Activated T-helper 2 cell treated with anti-CD3 and anti-CD28 coated beads, Interferon-gamma antibody, Interleukin-2, Interleukin-4, amounts not matched to agents 10 μg/mL and 5 μg/mL and 100 μg/mL, durations not matched to agents 14 hours and 24 hours and 36 hours (primary cell): Measurements from ENCODE around the gene ARHGEF35. TPM values are rescaled to one million over a fixed set of nuclear protein-coding genes. Genes with fewer than 3 reads are reported as not detected.
"Not testable (repeated sequence)": the region's sequence is repeated elsewhere in the genome, so short reads cannot be mapped to it uniquely, and the experiment has no call there.

Experiments
- DNase-seq: peaks from one replicate; pipeline ENCODE4 v3.0.0; 2021; ENCODE audit warnings: low spot score
- H3K27ac Mint-ChIP-seq: one replicate; pipeline ENCODE4 v1.8.0; 2021; ENCODE audit warnings: mixed read lengths
- H3K27me3 Mint-ChIP-seq: one replicate; pipeline ENCODE4 v1.8.0; 2021; ENCODE audit warnings: low read depth, mixed read lengths
- H3K36me3 Mint-ChIP-seq: one replicate; pipeline ENCODE4 v1.8.0; 2021; ENCODE audit warnings: low read depth, mixed read lengths
- H3K4me1 Mint-ChIP-seq: one replicate; pipeline ENCODE4 v1.8.0; 2021; ENCODE audit warnings: low read depth, mixed read lengths
- H3K4me3 Mint-ChIP-seq: one replicate; pipeline ENCODE4 v1.8.0; 2021; ENCODE audit warnings: low read depth, mild to moderate bottlenecking, moderate library complexity, mixed read lengths
- H3K9me3 Mint-ChIP-seq: one replicate; pipeline ENCODE4 v1.8.0; 2021; ENCODE audit warnings: mixed read lengths
- intact Hi-C: fragments of 100-400 bp; cut with micrococcal nuclease; formaldehyde crosslinking; loops from one replicate; pipeline ENCODE4 v1.15.1; 2023
- total RNA-seq: library from RNA; stranded (reverse); gene quantifications from 2 replicates; pipeline ENCODE4 v1.2.3, GENCODE V29; 2022

The ARHGEF35 gene
- total RNA-seq, 1 donor from 2014 or later, result 3.6 TPM

GRCh38 chr7:144205306-144205705 lies 9.7 kb upstream of the ARHGEF35 start:
- not testable (repeated sequence) for H3K9me3 Mint-ChIP-seq, H3K4me3 Mint-ChIP-seq

GRCh38 chr7:144203086-144203485 lies 7.5 kb upstream of the ARHGEF35 start:
- H3K4me1 Mint-ChIP-seq, result not testable (repeated sequence)

More at GRCh38 chr7:144205306-144205705, 9.7 kb upstream of the ARHGEF35 start:
- H3K27ac Mint-ChIP-seq, intact Hi-C loops, DNase-seq, H3K36me3 Mint-ChIP-seq, H3K27me3 Mint-ChIP-seq, H3K4me1 Mint-ChIP-seq: not testable (repeated sequence)

GRCh38 chr7:144201978-144202377 lies 6.3 kb upstream of the ARHGEF35 start:
- H3K4me3 Mint-ChIP-seq, H3K27ac Mint-ChIP-seq, H3K4me1 Mint-ChIP-seq, H3K36me3 Mint-ChIP-seq, H3K9me3 Mint-ChIP-seq, intact Hi-C loops, H3K27me3 Mint-ChIP-seq, DNase-seq: not testable (repeated sequence)

More at GRCh38 chr7:144203086-144203485, 7.5 kb upstream of the ARHGEF35 start:
- H3K4me3 Mint-ChIP-seq, DNase-seq, intact Hi-C loops, H3K27ac Mint-ChIP-seq, H3K36me3 Mint-ChIP-seq, H3K9me3 Mint-ChIP-seq, H3K27me3 Mint-ChIP-seq: not testable (repeated sequence)

- H3K27ac Mint-ChIP-seq, H3K27me3 Mint-ChIP-seq, H3K36me3 Mint-ChIP-seq, H3K4me1 Mint-ChIP-seq, DNase-seq, H3K4me3 Mint-ChIP-seq, H3K9me3 Mint-ChIP-seq, intact Hi-C loops: not testable (repeated sequence)
Measured at GRCh38 chr7:144198934-144199333, 3.3 kb upstream of the ARHGEF35 start.

- H3K27ac Mint-ChIP-seq, H3K9me3 Mint-ChIP-seq, H3K4me3 Mint-ChIP-seq, H3K4me1 Mint-ChIP-seq, DNase-seq, H3K27me3 Mint-ChIP-seq, intact Hi-C loops, H3K36me3 Mint-ChIP-seq: not testable (repeated sequence)
Measured at GRCh38 chr7:144194453-144194852, 1.2 kb downstream of the ARHGEF35 start.

GRCh38 chr7:144193782-144194181 lies 1.9 kb downstream of the ARHGEF35 start:
- H3K36me3 Mint-ChIP-seq, H3K4me3 Mint-ChIP-seq, H3K9me3 Mint-ChIP-seq, H3K27ac Mint-ChIP-seq, intact Hi-C loops, DNase-seq, H3K27me3 Mint-ChIP-seq, H3K4me1 Mint-ChIP-seq: not testable (repeated sequence)

- intact Hi-C loops, result not testable (repeated sequence)
Measured at GRCh38 chr7:144188578-144189171, 7.0 kb downstream of the ARHGEF35 start.

GRCh38 chr7:144187848-144188247 lies 7.8 kb downstream of the ARHGEF35 start:
- H3K36me3 Mint-ChIP-seq, H3K9me3 Mint-ChIP-seq, DNase-seq, H3K4me1 Mint-ChIP-seq, intact Hi-C loops, H3K27me3 Mint-ChIP-seq, H3K4me3 Mint-ChIP-seq, H3K27ac Mint-ChIP-seq: not testable (repeated sequence)

More at GRCh38 chr7:144188578-144189171, 7.0 kb downstream of the ARHGEF35 start:
- H3K36me3 Mint-ChIP-seq, H3K27me3 Mint-ChIP-seq, H3K9me3 Mint-ChIP-seq, DNase-seq, H3K4me3 Mint-ChIP-seq, H3K27ac Mint-ChIP-seq, H3K4me1 Mint-ChIP-seq: not testable (repeated sequence)

GRCh38 chr7:144183166-144183565 lies 12.5 kb downstream of the ARHGEF35 start, which contains the start of gene CTAGE4:
Gene CTAGE4 (plus strand): TSS chr7:144183466. CDS start chr7:144183504, 38 bp downstream.
- H3K27me3 Mint-ChIP-seq, intact Hi-C loops, H3K4me3 Mint-ChIP-seq: not testable (repeated sequence)

GRCh38 chr7:144179165-144179479 lies 16.5 kb downstream of the ARHGEF35 start:
- H3K27ac Mint-ChIP-seq, H3K4me3 Mint-ChIP-seq, H3K27me3 Mint-ChIP-seq, intact Hi-C loops, H3K36me3 Mint-ChIP-seq, H3K4me1 Mint-ChIP-seq, H3K9me3 Mint-ChIP-seq, DNase-seq: not testable (repeated sequence)

More at GRCh38 chr7:144183166-144183565, 12.5 kb downstream of the ARHGEF35 start, which contains the start of gene CTAGE4:
- not testable (repeated sequence) for H3K4me1 Mint-ChIP-seq, DNase-seq, H3K9me3 Mint-ChIP-seq, H3K36me3 Mint-ChIP-seq, H3K27ac Mint-ChIP-seq

GRCh38 chr7:144178380-144179164 lies 17.1 kb downstream of the ARHGEF35 start:
- H3K36me3 Mint-ChIP-seq, H3K27me3 Mint-ChIP-seq, H3K27ac Mint-ChIP-seq, intact Hi-C loops, DNase-seq, H3K4me3 Mint-ChIP-seq, H3K4me1 Mint-ChIP-seq, H3K9me3 Mint-ChIP-seq: not testable (repeated sequence)

GRCh38 chr7:144174613-144175012 lies 21.0 kb downstream of the ARHGEF35 start:
- intact Hi-C loops, result no loop called here
- H3K36me3 Mint-ChIP-seq, result no peaks in the 10 kb centered on the region
- H3K9me3 Mint-ChIP-seq, result no peaks in the 10 kb centered on the region
- peaks cover 15% of the 10 kb centered on the region for H3K27me3 Mint-ChIP-seq
- DNase-seq, result no peak
- no peak overlapping the region for H3K27ac Mint-ChIP-seq
- no peaks in the 10 kb centered on the region for H3K4me1 Mint-ChIP-seq
- H3K4me3 Mint-ChIP-seq, result no peak overlapping the region

GRCh38 chr7:144171594-144172350 lies 23.9 kb downstream of the ARHGEF35 start:
- H3K4me1 Mint-ChIP-seq, H3K4me3 Mint-ChIP-seq, DNase-seq, H3K27ac Mint-ChIP-seq, H3K36me3 Mint-ChIP-seq, H3K9me3 Mint-ChIP-seq, intact Hi-C loops: not testable (repeated sequence)
- peaks cover 11% of the 10 kb centered on the region for H3K27me3 Mint-ChIP-seq
